Mesenchymal stem cell (in vitro differentiated cells and primary cell): ENCODE results near the gene GRIP1.

Experiments
- DNase-seq: peaks from one replicate; pipeline ENCODE4 v3.0.0-alpha.2; 2013
- H2AFZ ChIP-seq: one replicate; pipeline ENCODE4 v1.6.1; 2013; ENCODE audit warnings: low read depth, mild to moderate bottlenecking, control low read depth, inconsistent platforms, low read length, moderate library complexity
- H2AK5ac ChIP-seq: 2 replicates; pipeline ENCODE4 v1.6.1; 2013; ENCODE audit warnings: low read length, moderate library complexity, mild to moderate bottlenecking, inconsistent platforms; ENCODE audit not compliant: severe bottlenecking
- H2BK120ac ChIP-seq: one replicate; pipeline ENCODE4 v1.6.1; 2013; ENCODE audit warnings: low read depth, mild to moderate bottlenecking, inconsistent platforms, low read length, moderate library complexity
- H2BK12ac ChIP-seq, 2 experiments: one replicate each; pipeline ENCODE4 v1.6.1; 2013; ENCODE audit warnings: inconsistent platforms in 2 of 2, low read length in 2 of 2, mild to moderate bottlenecking in 2 of 2, moderate library complexity in 2 of 2, control low read depth in 1 of 2
- H2BK15ac ChIP-seq: one replicate; pipeline ENCODE4 v1.6.1; 2013; ENCODE audit warnings: mild to moderate bottlenecking, low read depth, inconsistent platforms; ENCODE audit not compliant: poor library complexity, severe bottlenecking
- H2BK5ac ChIP-seq: 2 replicates; pipeline ENCODE4 v1.6.1; 2013; ENCODE audit warnings: low read depth, mild to moderate bottlenecking, low read length, control low read depth, inconsistent platforms; ENCODE audit not compliant: poor library complexity, severe bottlenecking
- H3K14ac ChIP-seq, 2 experiments: one replicate each; pipeline ENCODE4 v1.6.1; 2013; ENCODE audit warnings: inconsistent platforms in 2 of 2, low read length in 2 of 2, control low read depth in 1 of 2, mild to moderate bottlenecking in 1 of 2, moderate library complexity in 1 of 2
- H3K18ac ChIP-seq, 2 experiments: one replicate each; pipeline ENCODE4 v1.6.1; 2013; ENCODE audit warnings: inconsistent platforms in 2 of 2, low read length in 2 of 2, control low read depth in 1 of 2, low read depth in 1 of 2, mild to moderate bottlenecking in 1 of 2
- H3K23ac ChIP-seq, 2 experiments: one replicate each; pipeline ENCODE4 v1.6.1; 2013; ENCODE audit warnings: inconsistent platforms in 2 of 2, low read length in 2 of 2, mild to moderate bottlenecking in 2 of 2, moderate library complexity in 2 of 2, control low read depth in 1 of 2
- H3K27ac ChIP-seq: 2 replicates; pipeline ENCODE4 v1.5.1; 2013; ENCODE audit warnings: mild to moderate bottlenecking, moderate library complexity, low read length, control low read depth, inconsistent platforms; ENCODE audit not compliant: poor library complexity, severe bottlenecking
- H3K27me3 ChIP-seq, 2 experiments: 2 replicates each; pipeline versions ENCODE4 v1.6.1 to v1.7.0; 2013; ENCODE audit warnings: low read length in 2 of 2, mild to moderate bottlenecking in 2 of 2, moderate library complexity in 2 of 2, control low read depth in 1 of 2, inconsistent platforms in 1 of 2; ENCODE audit not compliant: control insufficient read depth in 1 of 2, insufficient read depth in 1 of 2
- H3K36me3 ChIP-seq, 2 experiments: 2 replicates each; pipeline versions ENCODE4 v1.6.1 to v1.7.0; 2013; ENCODE audit warnings: low read length in 2 of 2, control low read depth in 1 of 2, inconsistent platforms in 1 of 2, low read depth in 1 of 2, mild to moderate bottlenecking in 1 of 2; ENCODE audit not compliant: insufficient read depth in 2 of 2, control insufficient read depth in 1 of 2
- H3K4ac ChIP-seq, 2 experiments: one replicate each; pipeline ENCODE4 v1.6.1; 2013; ENCODE audit warnings: inconsistent platforms in 2 of 2, low read length in 2 of 2, mild to moderate bottlenecking in 2 of 2, moderate library complexity in 2 of 2, control low read depth in 1 of 2, low read depth in 1 of 2
- H3K4me1 ChIP-seq: 2 replicates; pipeline ENCODE4 v1.6.1; 2013; ENCODE audit warnings: low read depth, low read length, control low read depth; ENCODE audit not compliant: control insufficient read depth, insufficient read depth
- H3K4me2 ChIP-seq: 2 replicates; pipeline ENCODE4 v1.6.1; 2013; ENCODE audit warnings: low read length, mild to moderate bottlenecking, inconsistent platforms; ENCODE audit not compliant: poor library complexity, severe bottlenecking
- H3K4me3 ChIP-seq, 2 experiments: 2 replicates each; pipeline versions ENCODE4 v1.5.1 to v1.7.0; 2013; ENCODE audit warnings: low read length in 2 of 2, mild to moderate bottlenecking in 2 of 2, control low read depth in 1 of 2, low read depth in 1 of 2; ENCODE audit not compliant: insufficient read depth in 1 of 2
- H3K79me1 ChIP-seq: replicated peaks from 2 replicates; pipeline ENCODE4 v1.6.1; 2013; ENCODE audit warnings: mild to moderate bottlenecking, control low read depth, low read length, inconsistent platforms; ENCODE audit not compliant: poor library complexity, severe bottlenecking
- H3K9ac ChIP-seq: 2 replicates; pipeline ENCODE4 v1.7.0; 2013; ENCODE audit warnings: mild to moderate bottlenecking, low read length, moderate library complexity
- H3K9me3 ChIP-seq: 2 replicates; pipeline ENCODE4 v1.7.0; 2013; ENCODE audit warnings: mild to moderate bottlenecking, low read length; ENCODE audit not compliant: control insufficient read depth
- H4K8ac ChIP-seq: one replicate; pipeline ENCODE4 v1.6.1; 2013; ENCODE audit warnings: inconsistent platforms, mild to moderate bottlenecking, low read length, moderate library complexity
- H4K91ac ChIP-seq: one replicate; pipeline ENCODE4 v1.6.1; 2013; ENCODE audit warnings: mild to moderate bottlenecking, low read length, inconsistent platforms
- WGBS: methylation state at CpG from one replicate; pipeline ENCODE4 v1.1.7; 2013; ENCODE audit warnings: mixed read lengths; 5-methylcytosine and 5-hydroxymethylcytosine counted together

Gene GRIP1

DNA sequence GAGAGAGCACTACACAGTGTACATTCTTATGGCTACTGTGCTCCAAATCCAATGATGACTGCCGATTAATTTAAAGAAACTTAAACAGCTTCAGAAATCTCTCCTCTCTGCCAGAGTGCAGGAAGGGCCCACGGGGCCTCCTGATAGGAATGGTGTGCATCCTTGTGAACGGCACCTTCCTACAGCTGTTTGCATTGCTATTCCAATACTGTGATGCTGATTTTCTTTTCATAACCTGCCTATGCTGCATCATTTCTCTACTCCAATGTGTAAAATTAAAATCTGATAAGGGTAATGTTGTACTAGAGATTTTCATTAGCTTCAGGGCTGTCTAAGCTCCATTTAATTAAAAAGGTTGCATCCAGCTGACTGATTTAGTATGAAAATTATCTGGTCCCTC, 217.5 kb downstream of the GRIP1 start:
- WGBS = 81% methylated on average over 2 of the region's 3 CpGs
- H3K4me2 ChIP-seq = no peak overlapping the region

DNA sequence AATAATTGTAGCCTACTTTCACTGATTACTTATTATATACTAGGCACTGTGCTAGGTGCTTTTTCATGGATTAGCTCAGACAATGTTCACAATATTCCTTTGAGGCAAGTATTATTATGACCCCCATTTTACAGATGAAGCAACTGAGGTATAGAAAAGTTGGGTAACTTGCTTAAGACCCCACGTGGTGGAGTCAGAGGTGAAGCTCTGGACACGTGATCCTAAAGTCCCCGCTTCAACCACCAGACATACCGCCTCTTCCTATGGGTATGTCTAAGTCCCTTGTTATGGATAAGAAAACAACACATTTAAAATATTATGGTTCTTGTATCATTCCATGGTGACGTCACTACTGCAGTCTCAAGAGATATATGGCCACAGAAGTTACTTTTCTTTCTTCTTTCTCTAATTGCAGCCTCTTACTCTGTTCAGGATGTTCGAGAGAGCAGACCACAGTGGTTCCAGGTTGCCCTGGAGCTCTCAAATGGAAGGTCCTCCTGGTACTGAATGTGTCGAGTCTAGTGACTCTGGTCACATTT, 218.9 kb downstream of the GRIP1 start:
- DNase-seq = no peak
- Histone ChIP-seq H3K18ac (no peak overlapping the region), H2BK5ac (no peak overlapping the region), H3K27me3 (no peaks in the 10 kb centered on the region), H3K23ac (no peak overlapping the region), H3K4me3 (no peak overlapping the region), H2BK120ac (no peak overlapping the region), H2BK15ac (no peak overlapping the region), H3K4ac (no peak overlapping the region), H2AK5ac (no peak overlapping the region), H2BK12ac (no peak overlapping the region), H3K9me3 (no peaks in the 10 kb centered on the region), H3K9ac (no peak overlapping the region), H4K91ac (no peak overlapping the region), H4K8ac (no peak overlapping the region), H2AFZ (no peak overlapping the region), H3K14ac (no peak overlapping the region), H3K27ac (no peak overlapping the region), H3K4me1 (no peaks in the 10 kb centered on the region), H3K36me3 (no peaks in the 10 kb centered on the region), H3K79me1 (no peaks in the 10 kb centered on the region), H3K4me2 (no peak overlapping the region)
- WGBS = 60% methylated on average over 5 of the region's 7 CpGs

More for the DNA sequence above, 217.5 kb downstream of the GRIP1 start:
- H3K9me3 ChIP-seq = no peaks in the 10 kb centered on the region
- H3K14ac ChIP-seq = no peak overlapping the region
- H3K18ac ChIP-seq = no peak overlapping the region
- no peak overlapping the region for H3K23ac ChIP-seq
- DNase-seq = no peak
- H3K9ac ChIP-seq = no peak overlapping the region
- no peak overlapping the region for H2BK120ac ChIP-seq
- no peaks in the 10 kb centered on the region for H3K4me1 ChIP-seq
- H3K4me3 ChIP-seq = no peak overlapping the region
- no peaks in the 10 kb centered on the region for H3K27me3 ChIP-seq
- H4K91ac ChIP-seq = no peak overlapping the region
- H2AFZ ChIP-seq = no peak overlapping the region
- no peaks in the 10 kb centered on the region for H3K79me1 ChIP-seq
- no peak overlapping the region for H3K4ac ChIP-seq
- H2BK12ac ChIP-seq = no peak overlapping the region
- H2BK15ac ChIP-seq = no peak overlapping the region
- H3K36me3 ChIP-seq = no peaks in the 10 kb centered on the region
- no peak overlapping the region for H3K27ac ChIP-seq
- H2BK5ac ChIP-seq = no peak overlapping the region
- H2AK5ac ChIP-seq = no peak overlapping the region
- H4K8ac ChIP-seq = no peak overlapping the region

DNA sequence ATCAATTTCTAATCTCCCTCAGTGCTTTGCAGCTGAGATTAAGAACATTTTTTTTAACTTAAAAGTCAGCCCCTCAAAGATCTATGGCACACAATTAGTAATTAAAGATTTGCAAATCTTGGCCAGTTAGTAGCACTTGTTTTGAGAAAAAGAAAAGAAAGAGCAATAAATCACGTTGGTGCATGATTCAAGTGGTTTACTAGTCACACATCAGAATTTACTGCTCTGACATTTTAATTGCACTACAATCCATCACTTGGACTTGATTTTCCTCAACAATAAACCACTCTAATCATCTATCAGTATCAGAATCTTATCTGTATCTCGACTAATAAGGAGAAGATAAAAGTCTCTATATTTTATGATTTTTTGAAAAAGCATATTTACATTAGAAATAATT, 222.3 kb downstream of the GRIP1 start:
- H2BK5ac ChIP-seq = no peak overlapping the region
- H2BK120ac ChIP-seq = no peak overlapping the region
- H3K23ac ChIP-seq = no peak overlapping the region
- H2AK5ac ChIP-seq = no peak overlapping the region
- no peak overlapping the region for H3K4me2 ChIP-seq
- no peak overlapping the region for H2BK15ac ChIP-seq
- H3K14ac ChIP-seq = no peak overlapping the region
- H2AFZ ChIP-seq = no peak overlapping the region
- H3K4me1 ChIP-seq = no peaks in the 10 kb centered on the region
- no peaks in the 10 kb centered on the region for H3K9me3 ChIP-seq
- H3K9ac ChIP-seq = no peak overlapping the region
- H2BK12ac ChIP-seq = no peak overlapping the region
- H3K79me1 ChIP-seq = no peaks in the 10 kb centered on the region
- no peak overlapping the region for H3K27ac ChIP-seq
- H3K4me3 ChIP-seq = no peak overlapping the region
- no peak for DNase-seq
- H3K18ac ChIP-seq = no peak overlapping the region
- no peaks in the 10 kb centered on the region for H3K36me3 ChIP-seq
- no peak overlapping the region for H4K8ac ChIP-seq
- no CpG with 5 or more reads among the region's 2 CpGs for WGBS
- H3K27me3 ChIP-seq = peaks cover 0 to 7% of the 10 kb centered on the region in 2 experiments
- no peak overlapping the region for H3K4ac ChIP-seq
- no peak overlapping the region for H4K91ac ChIP-seq

DNA sequence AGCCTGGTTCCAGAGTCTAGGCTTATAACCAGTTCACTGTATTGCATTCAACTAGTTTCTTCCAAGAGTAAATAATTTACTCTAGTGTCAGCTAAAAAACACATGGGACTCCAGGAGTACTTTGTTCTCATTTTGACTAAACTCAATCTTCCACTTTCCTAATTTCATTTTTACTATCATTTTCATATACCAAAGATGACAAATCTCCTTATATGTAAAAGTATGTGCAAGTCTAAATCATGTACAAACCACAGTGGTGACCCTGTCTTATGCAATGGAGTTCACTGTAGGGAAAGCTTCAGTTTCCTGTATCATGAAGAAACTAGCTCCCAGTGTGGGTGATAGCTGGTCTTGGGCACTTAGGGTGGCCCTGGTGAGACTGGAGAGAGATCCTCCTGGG, 225.0 kb downstream of the GRIP1 start:
- Histone ChIP-seq H2AFZ (no peak overlapping the region), H3K4me1 (no peaks in the 10 kb centered on the region)

More for the DNA sequence above, 225.0 kb downstream of the GRIP1 start:
- H3K9me3 ChIP-seq = no peaks in the 10 kb centered on the region
- no peaks in the 10 kb centered on the region for H3K79me1 ChIP-seq
- H3K4me3 ChIP-seq = no peak overlapping the region
- no peak overlapping the region for H3K4ac ChIP-seq
- H3K27me3 ChIP-seq = peaks cover 0 to 7% of the 10 kb centered on the region in 2 experiments
- H3K23ac ChIP-seq = no peak overlapping the region
- H4K8ac ChIP-seq = no peak overlapping the region
- H2BK12ac ChIP-seq = no peak overlapping the region
- H3K18ac ChIP-seq = no peak overlapping the region
- H2AK5ac ChIP-seq = no peak overlapping the region
- H3K36me3 ChIP-seq = no peaks in the 10 kb centered on the region
- H3K9ac ChIP-seq = no peak overlapping the region
- no peak overlapping the region for H2BK5ac ChIP-seq
- no peak overlapping the region for H2BK120ac ChIP-seq
- H3K27ac ChIP-seq = no peak overlapping the region
- no peak overlapping the region for H2BK15ac ChIP-seq
- no peak overlapping the region for H3K4me2 ChIP-seq
- no peak for DNase-seq
- no peak overlapping the region for H4K91ac ChIP-seq
- H3K14ac ChIP-seq = no peak overlapping the region
